ENCODE results near the gene GIMAP1.

- no peak for TF ChIP-seq GABPA (IDR thresholded peaks at IDR 0.05; ENCODE audit: low read depth)
- 0 out of 2 replicates have a peak, but pooled peaks have one; percentile 7 for TF ChIP-seq SMC3 (IDR thresholded peaks at IDR 0.05; ENCODE audit: low read depth, low read length)
- TF ChIP-seq CTCF (IDR thresholded peaks at IDR 0.05) = no peak
- TF ChIP-seq MAX (IDR thresholded peaks at IDR 0.05; ENCODE audit: low read depth) = no peak
- TF ChIP-seq MXI1 (IDR thresholded peaks at IDR 0.05; ENCODE audit: low read depth, low read length) = no peak
- no peak for TF ChIP-seq TAF1 (IDR thresholded peaks at IDR 0.05; ENCODE audit: borderline replicate concordance, low read depth, low read length)
- no peak for TF ChIP-seq SIN3A (IDR thresholded peaks at IDR 0.05; ENCODE audit: borderline replicate concordance, low read depth, low read length)
- no peak for TF ChIP-seq POLR2AphosphoS5 (IDR thresholded peaks at IDR 0.05; ENCODE audit: low read depth, low read length)
- TF ChIP-seq CHD2 (IDR thresholded peaks at IDR 0.05; ENCODE audit: low read length, partially characterized antibody) = no peak
- TF ChIP-seq EZH2phosphoT487 (IDR thresholded peaks at IDR 0.05; ENCODE audit: borderline replicate concordance, low read depth) = no peak
- TF ChIP-seq NFIC (IDR thresholded peaks at IDR 0.05; ENCODE audit: borderline replicate concordance) = no peak
- no peak for TF ChIP-seq RFX5 (IDR thresholded peaks at IDR 0.05; ENCODE audit: low read length)
- no peak for TF ChIP-seq REST (IDR thresholded peaks at IDR 0.05; ENCODE audit: low read depth, low read length)
Measured at GRCh38 chr7:150739033-150739432, 22.6 kb downstream of the GIMAP1 start.

All from SK-N-SH (cell line).